Lung (tissue), 12 donors: ENCODE measurements around the gene DNAJB13. TPM values are rescaled to one million over a fixed set of nuclear protein-coding genes. Genes with fewer than 3 reads are reported as not detected.
A peak's percentile ranks its signal among the peaks of the same experiment; 100 is the strongest.

Experiments
- ATAC-seq: fragments of 200-7000 bp; cut with Tn5 transposase; one replicate; pipeline ENCODE4 v1.9.1; 2020; ENCODE audit warnings: moderate number of reproducible peaks; ENCODE audit not compliant: insufficient read depth, low FRiP score
- DNase-seq, 3 donors: peaks; one replicate each; pipeline ENCODE4 v3.0.0-alpha.2; 2013 to 2017
- H3K27ac ChIP-seq, 2 donors: one replicate each; pipeline ENCODE4 v1.5.1; 2013; ENCODE audit warnings: mild to moderate bottlenecking in 2 of 2, moderate library complexity in 2 of 2, control low read depth in 1 of 2, inconsistent platforms in 1 of 2, low read depth in 1 of 2, low read length in 1 of 2
- H3K27me3 ChIP-seq, 3 donors: one replicate each; pipeline ENCODE4 v1.5.1; 2013; ENCODE audit warnings: low read length in 2 of 3; ENCODE audit not compliant: control insufficient read depth in 3 of 3, insufficient read depth in 3 of 3
- H3K36me3 ChIP-seq, 4 donors: one replicate each; pipeline ENCODE4 v1.5.1; 2013; ENCODE audit warnings: low read length in 4 of 4, mild to moderate bottlenecking in 1 of 4, moderate library complexity in 1 of 4; ENCODE audit not compliant: control insufficient read depth in 4 of 4, insufficient read depth in 4 of 4
- H3K4me1 ChIP-seq, 5 donors: one replicate each; pipeline ENCODE4 v1.5.1; 2013; ENCODE audit warnings: low read length in 5 of 5, mild to moderate bottlenecking in 2 of 5, moderate library complexity in 1 of 5; ENCODE audit not compliant: control insufficient read depth in 5 of 5, insufficient read depth in 5 of 5
- H3K4me3 ChIP-seq: one replicate; pipeline ENCODE4 v1.5.1; 2013; ENCODE audit warnings: mild to moderate bottlenecking, control low read depth, moderate library complexity
- H3K9ac ChIP-seq, 2 donors: one replicate each; pipeline ENCODE4 v1.5.1; 2013; ENCODE audit warnings: low read length in 2 of 2, control low read depth in 1 of 2; ENCODE audit not compliant: insufficient read depth in 1 of 2
- H3K9me3 ChIP-seq, 4 donors: one replicate each; pipeline ENCODE4 v1.5.1; 2013; ENCODE audit warnings: low read length in 3 of 4, mild to moderate bottlenecking in 1 of 4, moderate library complexity in 1 of 4; ENCODE audit not compliant: control insufficient read depth in 4 of 4, insufficient read depth in 3 of 4
- CTCF ChIP-seq: IDR thresholded peaks from 2 replicates; pipeline ENCODE4 v1.5.1; 2012; ENCODE audit warnings: mild to moderate bottlenecking; ENCODE audit errors: control extremely low read depth, extremely low read depth
- WGBS, 2 donors: extraction: QIAGEN DNeasy Blood & Tissue Kit; methylation state at CpG; one replicate each; pipeline ENCODE4 v1.1.7; 2013; 5-methylcytosine and 5-hydroxymethylcytosine counted together
- polyA plus RNA-seq, 2 donors: library from polyadenylated mRNA; stranded (reverse); fragments of 200-250 nt; gene quantifications; one replicate each; pipeline ENCODE4 v1.2.1, GENCODE V29; 2013
- total RNA-seq, 2 donors: library from RNA; depleted of rRNA in 1 of 2; stranded (reverse); fragments of >200 nt in 1 of 2; gene quantifications; one replicate each; pipeline ENCODE4 v1.2.1, GENCODE V29; 2014 to 2021
- donor health status: control.
- donor health status: control.
- donor health status: Bipolar disorder and iron deficiency.
- donor health status: healthy.
- donor health status: DM: yes; HTN: yes; CAD: no.

Gene DNAJB13
- total and polyA plus RNA-seq, 4 donors: 5.4 to 11.9 (median 6.4) TPM

- Histone ChIP-seq H3K9ac (no peak overlapping the region), H3K4me1 (peaks cover 0 to 24% (median 7%) of the 10 kb centered on the region in 5 donors)
- WGBS, 2 donors: 78 to 83% methylated on average over 13 of the region's 13 CpGs
These were observed 30.4 kb downstream of the DNAJB13 start for GRCh38 chr11:73981051-73981805.

GRCh38 chr11:73982595-73982989 is 31.8 kb downstream of the DNAJB13 start, which contains the start of gene UCP2:
Gene UCP2, minus strand, starts transcription at chr11:73982843. Its CDS starts 4,465 bp downstream, at chr11:73978378.
- Histone ChIP-seq H3K4me1 (peaks cover 0 to 24% (median 7%) of the 10 kb centered on the region in 5 donors), H3K9me3 (no peaks in the 10 kb centered on the region), H3K27ac (peak within 1 kb of the TSS; percentile 68 to 99), H3K36me3 (peaks cover 0 to 4% (median 0%) of the 10 kb centered on the region in 4 donors), H3K4me3 (peak within 1 kb of the TSS; percentile 64), H3K27me3 (no peaks in the 10 kb centered on the region), H3K9ac (peak within 1 kb of the TSS; percentile 68 to 81)
- TF ChIP-seq CTCF: no peak
- DNase-seq (peak; percentile 81 to 87 (median 85)), ATAC-seq (peak; percentile 88)
- WGBS, 2 donors: 1% methylated on average over 15 to 43 of the region's 43 CpGs

More at GRCh38 chr11:73981051-73981805, 30.4 kb downstream of the DNAJB13 start:
- no peak overlapping the region for H3K4me3 ChIP-seq
- ATAC-seq (no peak), DNase-seq (no peak)
- H3K36me3 ChIP-seq: peaks cover 0 to 14% (median 0%) of the 10 kb centered on the region in 4 donors
- H3K27ac ChIP-seq: peak overlapping the region in 1 of 2 donors; percentile 4
- TF ChIP-seq CTCF: no peak
- no peaks in the 10 kb centered on the region for H3K9me3 ChIP-seq
- no peaks in the 10 kb centered on the region for H3K27me3 ChIP-seq

- 1 to 2% methylated on average over 42 to 56 of the region's 56 CpGs for WGBS, 2 donors
- peak overlapping the region; percentile 64 for H3K4me3 ChIP-seq
These were observed 32.3 kb downstream of the DNAJB13 start for GRCh38 chr11:73982990-73983740.

More at GRCh38 chr11:73982990-73983740, 32.3 kb downstream of the DNAJB13 start:
- Histone ChIP-seq H3K36me3 (no peaks in the 10 kb centered on the region), H3K27me3 (no peaks in the 10 kb centered on the region), H3K4me1 (peaks cover 0 to 24% (median 7%) of the 10 kb centered on the region in 5 donors), H3K9ac (peak overlapping the region; percentile 68 to 81), H3K27ac (peak overlapping the region; percentile 68 to 99), H3K9me3 (no peaks in the 10 kb centered on the region)
- DNase-seq (peak; percentile 90 to 93 (median 91)), ATAC-seq (peak; percentile 94)
- TF ChIP-seq CTCF: no peak
